K562 (cell line): ENCODE results near the gene EMC9. TPM values are rescaled to one million over a fixed set of nuclear protein-coding genes. Genes with fewer than 3 reads are reported as not detected.

Experiments
- ATAC-seq: fragments of 200-7000 bp; cut with Tn5 transposase; 3 replicates; pipeline ENCODE4 v1.9.1; 2020; ENCODE audit warnings: moderate library complexity
- BruUV-seq: library from RNA; stranded (reverse); fragments of 400-500 nt; replicated peaks from 2 replicates; lab custom pipeline; 2021; lab: Mats Ljungman, UMichigan
- CTCF ChIA-PET: fragments of 300-600 bp; formaldehyde crosslinking; extraction: SDS; loops from one replicate; lab custom pipeline; 2021; ENCODE audit warnings: low intra/inter-chr PET ratio; lab: Yijun Ruan, JAX
- POLR2A ChIA-PET: fragments of 300-600, 350-650 bp; sonication (Branson Sonifier 250); formaldehyde crosslinking; extraction: SDS; loops from one replicate; lab custom pipeline; 2021; ENCODE audit warnings: antibody characterized with exemption, inconsistent platforms; lab: Yijun Ruan, JAX
- DNase-seq, 4 experiments: peaks; one replicate each; pipeline versions ENCODE4 v3.0.0 to v3.0.0-alpha.2; 2011 to 2018; ENCODE audit warnings: low spot score in 3 of 4, mixed read lengths in 3 of 4; ENCODE audit errors: extremely low read depth in 1 of 4
- FAIRE-seq: peaks from 2 replicates; lab custom pipeline; 2011; peaks lifted over from hg19 to GRCh38; lab: Jason Lieb, UNC
- H2AFZ ChIP-seq: 2 replicates; pipeline ENCODE4 v1.6.0; 2011; ENCODE audit warnings: low read depth, low read length, control low read depth, inconsistent platforms
- H3K27ac ChIP-seq: fragments of 200-600 bp; 3 replicates; pipeline ENCODE4 v1.8.0; 2011; ENCODE audit warnings: low read depth, mild to moderate bottlenecking, control low read depth, inconsistent platforms, low read length, moderate library complexity, mixed read lengths; ENCODE audit errors: extremely low read depth
- H3K27me3 ChIP-seq, 2 experiments: fragments of 300-600 bp in 1 of 2; 2 replicates in 1 of 2; 3 replicates in 1 of 2; pipeline versions ENCODE4 v1.6.0 to v1.8.0; 2011; ENCODE audit warnings: inconsistent platforms in 2 of 2, low read length in 2 of 2, mild to moderate bottlenecking in 1 of 2, mixed read lengths in 1 of 2, moderate library complexity in 1 of 2; ENCODE audit not compliant: control insufficient read depth in 2 of 2, insufficient read depth in 2 of 2
- H3K36me3 ChIP-seq: fragments of 300-600 bp; 3 replicates; pipeline ENCODE4 v1.8.0; 2011; ENCODE audit warnings: mild to moderate bottlenecking, low read length, inconsistent platforms; ENCODE audit not compliant: control insufficient read depth, insufficient read depth
- H3K4me1 ChIP-seq, 2 experiments: fragments of 200-600 bp in 1 of 2; replicated peaks in 1 of 2; 2 replicates in 1 of 2; 3 replicates in 1 of 2; pipeline versions ENCODE4 v1.5.1 to v1.8.0; 2011; ENCODE audit warnings: inconsistent platforms in 2 of 2, low read length in 2 of 2, mild to moderate bottlenecking in 1 of 2, mixed read lengths in 1 of 2, moderate library complexity in 1 of 2; ENCODE audit not compliant: control insufficient read depth in 2 of 2, insufficient read depth in 2 of 2
- H3K4me2 ChIP-seq: 2 replicates; pipeline ENCODE4 v1.6.1; 2011; ENCODE audit warnings: low read length, control low read depth, inconsistent platforms, mixed read lengths; ENCODE audit not compliant: insufficient read depth
- H3K4me3 ChIP-seq: fragments of 200-600 bp; sonication (generic), shearing (Covaris generic); 2 replicates; pipeline ENCODE4 v1.5.1; 2016; ENCODE audit warnings: control low read depth, inconsistent platforms
- H3K79me2 ChIP-seq: fragments of 200-600 bp; 3 replicates; pipeline ENCODE4 v1.8.0; 2011; ENCODE audit warnings: low read length, inconsistent platforms; ENCODE audit not compliant: control insufficient read depth, insufficient read depth
- H3K9ac ChIP-seq, 2 experiments: 2 replicates each; pipeline versions ENCODE4 v1.6.0 to v1.6.1; 2011; ENCODE audit warnings: low read depth in 2 of 2, low read length in 2 of 2, control low read depth in 1 of 2, inconsistent platforms in 1 of 2, mild to moderate bottlenecking in 1 of 2, mixed read lengths in 1 of 2; ENCODE audit not compliant: insufficient read depth in 1 of 2
- H3K9me1 ChIP-seq: one replicate; pipeline ENCODE4 v1.6.0; 2011; ENCODE audit warnings: inconsistent platforms, mild to moderate bottlenecking, low read length, moderate library complexity; ENCODE audit not compliant: control insufficient read depth, insufficient read depth
- H3K9me3 ChIP-seq: replicated peaks from 2 replicates; pipeline ENCODE4 v1.5.1; 2011; ENCODE audit warnings: low read depth, low read length, inconsistent platforms; ENCODE audit not compliant: control insufficient read depth, insufficient read depth
- H4K20me1 ChIP-seq: replicated peaks from 2 replicates; pipeline ENCODE4 v1.6.1; 2011; ENCODE audit warnings: low read length, inconsistent platforms, mixed read lengths; ENCODE audit not compliant: control insufficient read depth, insufficient read depth
- NR2C2 ChIP-seq, 2 experiments: fragments of 200-800 bp in 1 of 2; sonication (Bioruptor generic) in 1 of 2; sonication (generic) in 1 of 2; formaldehyde crosslinking in 1 of 2; IDR thresholded peaks; 2 replicates each; pipeline versions ENCODE4 v1.6.1 to v1.8.0; 2016 to 2022; ENCODE audit warnings: mild to moderate bottlenecking in 1 of 2, missing compliant biosample characterization in 1 of 2, missing genetic modification characterization in 1 of 2, missing genetic modification reagents in 1 of 2
- POLR2B ChIP-seq: fragments of 450-650 bp; IDR thresholded peaks from 2 replicates; pipeline ENCODE4 v1.6.1; 2018; ENCODE audit warnings: low read depth; ENCODE audit not compliant: partially characterized antibody
- SIN3A ChIP-seq, 2 experiments: fragments of 150-350 bp in 1 of 2; IDR thresholded peaks; 2 replicates each; pipeline ENCODE4 v1.6.1; 2011 to 2016; ENCODE audit warnings: borderline replicate concordance in 2 of 2, low read depth in 2 of 2, low read length in 2 of 2, mild to moderate bottlenecking in 2 of 2, moderate library complexity in 2 of 2; ENCODE audit not compliant: control insufficient read depth in 1 of 2
- WGBS: fragments of 100-300 bp; shearing (Covaris generic); methylation state at CpG from one replicate; pipeline ENCODE4 v1.1.6; 2016; ENCODE audit warnings: low coverage, mixed read lengths; ENCODE audit not compliant: insufficient coverage; ENCODE audit errors: missing lambda C conversion rate; 5-methylcytosine and 5-hydroxymethylcytosine counted together
- in situ Hi-C: fragments of 300-500 bp; cut with MboI; formaldehyde crosslinking; loops from 4 replicates; pipeline ENCODE4 v1.15.0; 2018; ENCODE audit warnings: inconsistent platforms, mixed read lengths
- intact Hi-C: fragments of 100-400 bp; cut with micrococcal nuclease; formaldehyde crosslinking; loops from 2 replicates; pipeline ENCODE4 v1.14.2; 2022
- polyA plus RNA-seq, 8 experiments: library from polyadenylated mRNA; depleted of rRNA in 4 of 8; stranded (reverse) in 5 of 8; unstranded in 3 of 8; fragments of >200 nt; fragmentation: Nextera tagmentation in 2 of 8; fragmentation: Illumina TruSeq in 1 of 8; extraction: Ambion mirVana in 2 of 8; extraction: Trizol in 1 of 8; gene quantifications; 2 replicates each; pipeline versions ENCODE4 v1.2.1 to v1.2.3, GENCODE V29; 2011 to 2014; ENCODE audit warnings: inconsistent platforms in 1 of 8, missing spikeins in 1 of 8
- total RNA-seq, 7 experiments: library from RNA; depleted of rRNA in 6 of 7; stranded (reverse); fragments of >200 nt in 6 of 7; fragmentation: Illumina TruSeq in 2 of 7; extraction: Trizol in 2 of 7; gene quantifications; 2 replicates each; pipeline versions ENCODE4 v1.2.1 to v1.2.3, GENCODE V29; 2011 to 2021; ENCODE audit warnings: low replicate concordance in 1 of 7
- TF ChIP-seq, protein P1 (sequence below): fragments of 450-650 bp; formaldehyde crosslinking; IDR thresholded peaks from 2 replicates; pipeline ENCODE4 v1.4.0; 2022; ENCODE audit warnings: missing genetic modification characterization
- TF ChIP-seq, protein P2 (sequence below), 2 experiments: fragments of 450-650 bp in 1 of 2; sonication (generic) in 1 of 2; formaldehyde crosslinking in 1 of 2; IDR thresholded peaks in 1 of 2; conservative IDR thresholded peaks in 1 of 2; 2 replicates each; pipeline versions ENCODE4 v1.6.1 to v1.8.1; 2016 to 2023; ENCODE audit warnings: mild to moderate bottlenecking in 2 of 2, moderate library complexity in 2 of 2, inconsistent platforms in 1 of 2, missing genetic modification reagents in 1 of 2

The EMC9 gene
- total and polyA plus RNA-seq, 9 of the 15 experiments (the other 6 are each of a cell fraction or from before 2014, with no cell fraction given) = 3.1 to 13.2 (median 7.8) TPM

DNA sequence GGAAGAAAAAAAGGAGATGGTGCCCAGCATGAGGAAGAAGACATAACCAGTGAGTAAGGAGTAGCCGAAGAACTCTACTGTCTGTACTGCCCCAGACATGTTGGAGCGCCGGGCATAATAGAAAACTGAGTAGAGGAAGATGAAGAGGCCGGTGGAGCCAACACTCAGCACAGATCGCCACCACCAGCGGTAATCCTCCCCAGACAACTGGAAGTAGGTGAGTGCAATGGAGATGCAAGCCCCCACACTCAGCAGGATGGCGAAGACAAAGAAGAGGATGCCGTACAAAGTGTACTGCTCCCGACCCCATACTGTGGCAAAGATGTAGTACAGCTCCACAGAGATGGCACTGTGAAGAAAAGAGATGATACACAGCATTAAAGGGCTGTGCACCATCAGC is 48.1 kb upstream of the EMC9 start:
- no peak overlapping the region for H2AFZ ChIP-seq
- in situ Hi-C loops (no loop called here), intact Hi-C loops (no loop called here)
- H3K4me2 ChIP-seq = peak overlapping the region; percentile 87
- peaks cover 3% of the 10 kb centered on the region for H3K9me1 ChIP-seq
- peaks cover 66% of the 10 kb centered on the region; the same call in 2 of the 3 replicates for H3K36me3 ChIP-seq
- CTCF ChIA-PET = no interaction called here
- ATAC-seq = no peak
- no peak for DNase-seq
- no peaks in the 10 kb centered on the region for H3K9me3 ChIP-seq
- BruUV-seq = no TSS peak
- H4K20me1 ChIP-seq = peaks cover 9% of the 10 kb centered on the region; the same call in 1 of the 2 replicates
- no peak for FAIRE-seq
- H3K27ac ChIP-seq = no peak overlapping the region; the same call in 2 of the 3 replicates
- H3K79me2 ChIP-seq = peaks cover 30% of the 10 kb centered on the region
- H3K9ac ChIP-seq = no peak overlapping the region; a peak in 1 of 4 replicates
- no peak overlapping the region for H3K4me3 ChIP-seq
- no peaks in the 10 kb centered on the region for H3K27me3 ChIP-seq
- POLR2A ChIA-PET = interaction anchor here (0.6 to 1.3 kb wide), 9 partner anchors 10 to 111 kb away, joined by 3 to 9 read pairs (median 3); partner anchors contain the start of genes DHRS1, IRF9, NOP9 and TINF2
- TF ChIP-seq, protein P1, sequence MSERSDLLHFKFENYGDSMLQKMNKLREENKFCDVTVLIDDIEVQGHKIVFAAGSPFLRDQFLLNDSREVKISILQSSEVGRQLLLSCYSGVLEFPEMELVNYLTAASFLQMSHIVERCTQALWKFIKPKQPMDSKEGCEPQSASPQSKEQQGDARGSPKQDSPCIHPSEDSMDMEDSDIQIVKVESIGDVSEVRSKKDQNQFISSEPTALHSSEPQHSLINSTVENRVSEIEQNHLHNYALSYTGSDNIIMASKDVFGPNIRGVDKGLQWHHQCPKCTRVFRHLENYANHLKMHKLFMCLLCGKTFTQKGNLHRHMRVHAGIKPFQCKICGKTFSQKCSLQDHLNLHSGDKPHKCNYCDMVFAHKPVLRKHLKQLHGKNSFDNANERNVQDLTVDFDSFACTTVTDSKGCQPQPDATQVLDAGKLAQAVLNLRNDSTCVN = no peak
- TF ChIP-seq, all 486 proteins: peak for 0
- H3K4me1 ChIP-seq = peaks cover 1 to 21% of the 10 kb centered on the region in 2 experiments; a peak in 3 of 5 replicates
- WGBS = 81% methylated on average over 7 of the region's 9 CpGs

DNA sequence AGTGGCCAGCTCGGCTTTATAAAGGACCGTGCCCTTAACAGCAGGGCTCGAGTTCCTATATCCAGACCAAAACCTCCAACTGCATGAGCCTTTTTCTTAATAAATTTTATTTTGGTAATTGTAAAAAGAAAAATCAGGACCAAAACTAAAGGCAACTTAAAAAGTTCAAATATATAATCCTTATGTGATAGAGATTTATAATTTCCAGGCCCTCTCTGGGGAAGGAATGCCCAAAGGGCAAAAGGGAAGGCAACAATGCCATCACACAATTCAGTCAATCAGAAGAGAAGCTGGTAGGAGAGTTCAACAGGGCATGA is 47.6 kb upstream of the EMC9 start:
- intact Hi-C loops (no loop called here), in situ Hi-C loops (no loop called here)
- no peaks in the 10 kb centered on the region for H3K9me3 ChIP-seq
- BruUV-seq = no TSS peak
- POLR2A ChIA-PET = interaction anchor here (0.6 to 1.3 kb wide), 8 partner anchors 10 to 111 kb away, joined by 3 to 9 read pairs (median 4); partner anchors contain the start of genes DHRS1, IRF9, NOP9 and TINF2
- H4K20me1 ChIP-seq = peaks cover 9% of the 10 kb centered on the region; the same call in 1 of the 2 replicates
- peaks cover 25% of the 10 kb centered on the region for H3K79me2 ChIP-seq
- H3K4me2 ChIP-seq = peak overlapping the region; percentile 87; the same call in 1 of the 2 replicates
- H3K36me3 ChIP-seq = peaks cover 66% of the 10 kb centered on the region; the same call in 2 of the 3 replicates
- ATAC-seq = no peak
- peaks cover 3% of the 10 kb centered on the region for H3K9me1 ChIP-seq
- no peak overlapping the region; the same call in 2 of the 3 replicates for H3K27ac ChIP-seq
- peaks cover 0 to 21% of the 10 kb centered on the region in 2 experiments; a peak in 3 of 5 replicates for H3K4me1 ChIP-seq
- DNase-seq = no peak
- H3K4me3 ChIP-seq = peak overlapping the region; percentile 71; the same call in 1 of the 2 replicates
- peak overlapping the region; percentile 11; the same call in 1 of the 2 replicates for H2AFZ ChIP-seq
- CTCF ChIA-PET = no interaction called here
- no peaks in the 10 kb centered on the region for H3K27me3 ChIP-seq
- TF ChIP-seq SIN3A (IDR thresholded peaks at IDR 0.05; ENCODE audit: borderline replicate concordance in 2 of 2, control insufficient read depth in 1 of 2, low read depth in 2 of 2, low read length in 2 of 2) = no peak
- TF ChIP-seq, protein P2, sequence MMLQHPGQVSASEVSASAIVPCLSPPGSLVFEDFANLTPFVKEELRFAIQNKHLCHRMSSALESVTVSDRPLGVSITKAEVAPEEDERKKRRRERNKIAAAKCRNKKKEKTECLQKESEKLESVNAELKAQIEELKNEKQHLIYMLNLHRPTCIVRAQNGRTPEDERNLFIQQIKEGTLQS (IDR thresholded peaks at IDR 0.05) = no peak
- TF ChIP-seq, protein P2 (CRISPR knock-in tag; conservative IDR thresholded peaks at IDR 0.05) = no peak
- no peak for TF ChIP-seq POLR2B
- TF ChIP-seq NR2C2 (CRISPR knock-in tag; IDR thresholded peaks at IDR 0.05) = no peak
- peak; percentile 9; the same call in 1 of the 2 replicates for TF ChIP-seq NR2C2 (tag; IDR thresholded peaks at IDR 0.05)
- H3K9ac ChIP-seq = peak overlapping the region in 1 of 2 experiments; percentile 38; a peak in 2 of 4 replicates
- WGBS = 0% methylated on average over 1 of the region's 3 CpGs
- FAIRE-seq = no peak
